OCI-LY7 (cell line): ENCODE measurements around the gene TIAL1.

ENCODE experiments used
- CTCF ChIP-seq: fragments of 200-600 bp; sonication (generic); conservative IDR thresholded peaks from 2 replicates; pipeline ENCODE4 v1.5.1; 2014; ENCODE audit warnings: mild to moderate bottlenecking, antibody characterized with exemption, low read length, moderate library complexity, mixed read lengths
- EZH2phosphoT487 ChIP-seq: fragments of 200-600 bp; sonication (generic); IDR thresholded peaks from 2 replicates; pipeline ENCODE4 v1.6.1; 2018; ENCODE audit warnings: low read depth, borderline replicate concordance, mild to moderate bottlenecking, mixed run types, antibody characterized with exemption, low read length, moderate library complexity, mixed read lengths

GRCh38 chr10:119567978-119568377 lies 28.8 kb downstream of the TIAL1 start:
- TF ChIP-seq CTCF = no peak
- TF ChIP-seq EZH2phosphoT487 = no peak
